Kidney (tissue), 14 donors: ENCODE results near the gene ZCCHC8. TPM values are rescaled to one million over a fixed set of nuclear protein-coding genes. Genes with fewer than 3 reads are reported as not detected.
"Not testable (repeated sequence)": the region's sequence is repeated elsewhere in the genome, so short reads cannot be mapped to it uniquely, and the experiment has no call there.

Experiments
- DNase-seq, 5 donors: peaks; one replicate each; pipeline ENCODE4 v3.0.0-alpha.2; 2013 to 2020
- FAIRE-seq: peaks from 2 replicates; lab custom pipeline; 2012; peaks lifted over from hg19 to GRCh38; lab: Jason Lieb, UNC
- H3K27ac ChIP-seq, 2 donors: one replicate each; pipeline ENCODE4 v1.7.0; 2013; ENCODE audit warnings: low read depth in 2 of 2, low read length in 2 of 2, inconsistent platforms in 1 of 2
- H3K27me3 ChIP-seq: one replicate; pipeline ENCODE4 v1.7.1; 2013; ENCODE audit warnings: low read length, inconsistent platforms; ENCODE audit not compliant: control insufficient read depth, insufficient read depth
- H3K36me3 ChIP-seq, 3 donors: one replicate each; pipeline versions ENCODE4 v1.7.0 to v1.7.1; 2013; ENCODE audit warnings: low read length in 3 of 3, control low read depth in 1 of 3, inconsistent platforms in 1 of 3; ENCODE audit not compliant: insufficient read depth in 3 of 3, control insufficient read depth in 2 of 3
- H3K4me1 ChIP-seq, 3 donors: one replicate each; pipeline versions ENCODE4 v1.7.0 to v1.7.1; 2013; ENCODE audit warnings: low read length in 3 of 3, inconsistent platforms in 1 of 3, low read depth in 1 of 3; ENCODE audit not compliant: control insufficient read depth in 2 of 3, insufficient read depth in 2 of 3
- H3K4me3 ChIP-seq, 3 donors: one replicate each; pipeline versions ENCODE4 v1.7.0 to v1.8.1; 2013; ENCODE audit warnings: low read length in 3 of 3, control low read depth in 1 of 3, inconsistent platforms in 1 of 3
- H3K9ac ChIP-seq, 3 donors: one replicate each; pipeline versions ENCODE4 v1.7.0 to v1.7.1; 2013; ENCODE audit warnings: low read length in 3 of 3, control low read depth in 1 of 3, inconsistent platforms in 1 of 3
- H3K9me3 ChIP-seq, 3 donors: one replicate each; pipeline versions ENCODE4 v1.7.0 to v1.7.1; 2013; ENCODE audit warnings: low read length in 3 of 3, control low read depth in 1 of 3, inconsistent platforms in 1 of 3; ENCODE audit not compliant: control insufficient read depth in 2 of 3, insufficient read depth in 1 of 3
- CTCF ChIP-seq: IDR thresholded peaks from 3 replicates; pipeline ENCODE4 v1.5.1; 2012; ENCODE audit warnings: mild to moderate bottlenecking, moderate library complexity, borderline replicate concordance; ENCODE audit not compliant: insufficient read depth; ENCODE audit errors: extremely low read depth
- intact Hi-C: fragments of 100-400 bp; cut with DNase I; formaldehyde crosslinking; loops from one replicate; pipeline ENCODE4 v1.11.1; 2022
- polyA plus RNA-seq: library from polyadenylated mRNA; stranded (reverse); fragments of 350-450 nt; fragmentation: Illumina TruSeq; extraction: RNeasy Lipid Tissue Mini Kit (QIAGEN cat#74804); gene quantifications from one replicate; pipeline ENCODE4 v1.2.3, GENCODE V29; 2014; ENCODE audit warnings: low read depth, low replicate concordance; ENCODE audit not compliant: insufficient read depth
- total RNA-seq: library from RNA; stranded (reverse); fragmentation: NEBNext Ultra II Directional; extraction: Animal tissue kit (Norgen Biotek cat#: 25700); gene quantifications from one replicate; pipeline ENCODE4 v1.2.1, GENCODE V29; 2021
- donor health status: control.
- donor health status: control.
- donor health status: control.
- donor health status: control.
- donor health status: control.
- donor health status: DM: yes; HTN: yes; CAD: no.
- donor health status: Normal renal cell carcinoma (clear cell type).

ZCCHC8 gene
- total and polyA plus RNA-seq, 2 donors from 2014 or later = 10.9 to 25.8 TPM

GRCh38 chr12:122489038-122489437, 11.7 kb downstream of the ZCCHC8 start:
- Histone ChIP-seq H3K4me1 (no peaks in the 10 kb centered on the region), H3K36me3 (peaks cover 7 to 34% (median 18%) of the 10 kb centered on the region in 3 donors), H3K4me3 (no peak overlapping the region), H3K27ac (no peak overlapping the region), H3K9ac (no peak overlapping the region), H3K9me3 (no peaks in the 10 kb centered on the region), H3K27me3 (no peaks in the 10 kb centered on the region)
- no peak for FAIRE-seq
- no peak for TF ChIP-seq CTCF
- no peak for DNase-seq
- intact Hi-C loops = no loop called here

- H3K4me3 ChIP-seq, H3K27ac ChIP-seq, H3K4me1 ChIP-seq, H3K9ac ChIP-seq, DNase-seq, H3K27me3 ChIP-seq, intact Hi-C loops, FAIRE-seq, H3K9me3 ChIP-seq: not testable (repeated sequence)
- peaks cover 7 to 44% (median 18%) of the 10 kb centered on the region in 3 donors for H3K36me3 ChIP-seq
Measured at GRCh38 chr12:122487807-122488206, 12.9 kb downstream of the ZCCHC8 start.

DNA sequence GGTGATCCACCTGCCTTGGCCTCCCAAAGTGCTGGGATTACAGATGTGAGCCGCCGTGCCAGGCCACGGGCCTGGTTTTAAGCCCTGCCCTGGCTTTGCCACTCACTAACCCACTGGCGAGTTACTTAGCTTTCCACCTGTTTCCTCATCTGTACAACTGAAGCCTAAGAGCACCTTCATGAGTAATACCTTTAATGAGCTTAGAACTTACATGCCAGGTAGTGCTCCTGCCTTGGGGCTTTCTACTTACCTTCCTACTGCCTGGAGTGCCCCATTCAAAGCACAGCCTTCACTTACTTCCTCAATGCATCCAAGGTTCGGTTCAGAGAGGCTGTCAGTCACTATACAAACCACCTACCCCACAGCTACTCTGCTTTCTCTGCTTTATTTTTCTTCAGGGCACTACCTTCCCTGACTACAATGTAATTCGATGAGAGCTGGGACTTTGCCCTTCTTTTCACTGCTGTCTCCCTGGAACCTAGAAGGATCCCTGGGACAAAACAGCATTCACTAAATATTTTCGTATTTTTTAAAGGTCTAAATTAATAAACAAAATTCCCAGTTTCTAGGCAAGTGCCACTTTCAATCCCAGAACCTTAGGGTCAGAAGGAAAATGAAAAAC, 13.8 kb downstream of the ZCCHC8 start:
- no peak for TF ChIP-seq CTCF
- no peaks in the 10 kb centered on the region for H3K9me3 ChIP-seq
- H3K9ac ChIP-seq = no peak overlapping the region
- DNase-seq (no peak), FAIRE-seq (no peak)
- intact Hi-C loops = no loop called here
- no peaks in the 10 kb centered on the region for H3K27me3 ChIP-seq
- no peak overlapping the region for H3K4me3 ChIP-seq
- peaks cover 6 to 40% (median 18%) of the 10 kb centered on the region in 3 donors for H3K36me3 ChIP-seq
- no peaks in the 10 kb centered on the region for H3K4me1 ChIP-seq
- H3K27ac ChIP-seq = no peak overlapping the region

- H3K27me3 ChIP-seq, H3K4me1 ChIP-seq, H3K4me3 ChIP-seq, FAIRE-seq, H3K27ac ChIP-seq, intact Hi-C loops, DNase-seq, H3K9me3 ChIP-seq, H3K9ac ChIP-seq: not testable (repeated sequence)
- peaks cover 4 to 42% (median 20%) of the 10 kb centered on the region in 3 donors for H3K36me3 ChIP-seq
Measured at GRCh38 chr12:122486360-122486759, 14.4 kb downstream of the ZCCHC8 start.

DNA sequence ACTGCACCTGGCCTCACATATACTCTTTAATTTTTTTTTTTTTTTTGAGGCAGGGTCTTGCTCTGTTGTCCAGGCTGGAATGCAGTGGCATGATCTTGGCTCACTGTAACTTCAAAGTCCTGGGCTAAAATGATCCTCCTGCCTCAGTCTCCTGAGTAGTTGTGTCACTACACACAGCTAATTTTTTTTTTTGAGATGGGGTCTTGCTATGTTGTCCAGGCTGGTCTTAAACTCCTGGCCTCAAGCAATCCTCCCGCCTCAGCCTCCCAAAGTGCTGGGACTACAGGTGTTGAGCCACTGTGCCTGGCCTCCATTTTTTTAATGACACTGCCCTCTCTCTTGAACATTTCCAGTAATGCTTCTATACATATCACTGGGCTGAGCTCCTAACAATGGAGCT, 16.3 kb downstream of the ZCCHC8 start:
- DNase-seq, H3K27ac ChIP-seq, H3K27me3 ChIP-seq, intact Hi-C loops, H3K4me1 ChIP-seq, H3K9ac ChIP-seq, H3K4me3 ChIP-seq, H3K9me3 ChIP-seq, FAIRE-seq: not testable (repeated sequence)
- peaks cover 9 to 45% (median 20%) of the 10 kb centered on the region in 3 donors for H3K36me3 ChIP-seq
